Stimulated activated CD8-positive, alpha-beta memory T cell treated with anti-CD3 and anti-CD28 coated beads, Interleukin-15, amount 100 ng/mL, for 4 hours (primary cell): ENCODE measurements around the gene NT5C.
A peak's percentile ranks its signal among the peaks of the same experiment; 100 is the strongest.
"Not testable (repeated sequence)": the region's sequence is repeated elsewhere in the genome, so short reads cannot be mapped to it uniquely, and the experiment has no call there.

Source experiments
- DNase-seq, 2 donors: peaks; one replicate each; pipeline ENCODE4 v3.0.0-alpha.2; 2020; ENCODE audit warnings: low read depth in 2 of 2

The NT5C gene

DNA sequence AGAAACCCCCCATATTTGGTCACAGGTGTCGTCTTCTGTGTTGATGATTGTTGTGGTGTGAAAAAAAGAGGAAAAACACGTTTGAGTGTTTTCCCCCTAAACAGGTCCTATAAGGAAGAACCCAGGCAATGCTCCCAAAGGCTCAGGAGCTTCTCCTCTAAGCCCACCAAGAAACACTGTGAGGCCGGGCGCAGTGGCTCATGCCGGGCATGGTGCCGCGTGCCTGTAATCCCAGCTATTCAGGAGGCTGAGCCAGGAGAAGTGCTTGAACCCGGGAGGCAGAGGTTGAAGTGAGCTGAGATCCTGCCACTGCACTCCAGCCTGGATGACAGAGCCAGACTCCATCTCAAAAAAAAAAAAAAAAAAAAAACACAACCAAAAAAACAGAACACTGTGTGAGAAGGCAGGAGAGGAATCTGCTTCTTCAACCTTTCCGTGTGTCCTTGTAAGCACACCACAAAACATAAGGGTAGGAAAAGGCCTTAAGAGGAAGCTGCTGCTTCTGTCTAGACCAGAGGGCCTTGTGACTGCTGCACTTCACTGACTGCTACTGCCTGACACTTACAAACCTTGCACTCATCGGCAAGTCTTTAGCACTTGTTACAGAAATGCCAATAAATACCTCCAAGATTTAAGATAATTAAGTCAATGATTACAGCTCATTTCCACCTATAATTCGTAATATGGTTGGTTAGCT, 13.4 kb upstream of the NT5C start:
- no peak for DNase-seq

DNA sequence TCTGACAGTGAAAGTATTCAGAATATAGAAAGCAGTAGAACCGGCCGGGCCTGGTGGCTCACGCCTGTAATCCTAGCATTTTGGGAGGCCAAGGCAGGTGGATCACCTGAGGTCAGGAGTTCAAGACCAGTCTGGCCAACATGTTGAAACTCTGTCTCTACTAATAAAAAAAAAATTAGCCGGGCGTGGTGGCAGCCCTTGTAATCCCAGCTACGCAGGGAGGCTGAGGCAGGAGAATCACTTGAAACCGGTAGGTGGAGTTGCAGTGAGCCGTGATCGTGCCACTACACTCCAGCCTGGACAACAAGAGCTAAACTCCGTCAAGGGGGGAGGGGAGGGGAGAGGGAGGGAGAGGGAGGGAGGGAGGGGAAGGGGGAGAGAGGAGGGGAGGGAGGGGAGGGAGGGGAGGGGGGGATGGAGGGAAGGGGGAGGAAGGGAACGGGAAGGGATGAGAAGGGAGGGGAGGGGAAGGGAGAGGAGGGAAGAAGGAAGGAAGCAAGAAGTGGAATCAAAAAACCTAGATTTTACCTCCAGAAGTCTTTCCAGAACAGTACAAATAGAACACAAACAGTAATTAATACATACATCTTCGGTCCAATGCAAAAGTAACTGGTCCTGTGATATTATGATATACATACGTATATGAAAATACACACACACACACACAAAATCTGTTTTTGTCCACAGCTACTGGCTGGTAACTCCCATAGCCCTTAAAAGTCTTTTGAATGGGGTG, 10.9 kb upstream of the NT5C start:
- no peak for DNase-seq

DNA sequence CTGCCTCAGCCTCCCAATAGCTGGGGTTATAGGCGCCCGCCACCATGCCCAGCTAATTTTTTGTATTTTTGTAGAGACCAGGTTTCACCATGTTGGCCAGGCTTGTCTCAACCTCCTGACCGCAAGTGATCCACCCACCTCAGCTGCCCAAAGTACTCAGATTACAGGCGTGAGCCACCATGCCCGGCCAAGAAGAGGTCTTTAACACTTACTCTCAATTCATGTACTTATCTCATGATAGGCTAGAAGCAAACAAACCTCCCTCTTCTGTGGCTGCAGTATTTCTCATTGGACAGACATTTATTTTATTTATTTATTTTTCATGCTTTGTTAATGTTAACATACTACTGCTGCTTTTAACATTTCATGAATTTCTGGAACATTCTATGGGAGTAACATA, 7.0 kb upstream of the NT5C start:
- no peak for DNase-seq

DNA sequence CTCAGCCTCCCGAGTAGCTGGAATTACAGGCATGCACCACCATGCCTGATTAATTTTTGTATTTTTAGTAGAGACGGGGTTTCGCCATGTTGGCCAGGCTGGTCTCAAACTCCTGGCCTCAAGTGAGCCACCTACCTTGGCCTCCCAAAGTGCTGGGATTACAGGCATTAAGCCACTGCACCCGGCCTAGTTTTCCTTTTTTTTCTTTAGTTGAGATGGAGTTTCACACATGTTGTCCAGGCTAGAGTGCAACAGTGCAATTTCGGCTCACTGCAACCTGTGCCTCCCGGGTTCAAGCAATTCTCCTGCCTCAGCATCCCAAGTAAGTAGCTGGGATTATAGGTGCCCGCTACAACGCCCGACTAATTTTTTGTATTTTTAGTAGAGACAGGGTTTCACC, 6.2 kb upstream of the NT5C start:
- DNase-seq: not testable (repeated sequence)

DNA sequence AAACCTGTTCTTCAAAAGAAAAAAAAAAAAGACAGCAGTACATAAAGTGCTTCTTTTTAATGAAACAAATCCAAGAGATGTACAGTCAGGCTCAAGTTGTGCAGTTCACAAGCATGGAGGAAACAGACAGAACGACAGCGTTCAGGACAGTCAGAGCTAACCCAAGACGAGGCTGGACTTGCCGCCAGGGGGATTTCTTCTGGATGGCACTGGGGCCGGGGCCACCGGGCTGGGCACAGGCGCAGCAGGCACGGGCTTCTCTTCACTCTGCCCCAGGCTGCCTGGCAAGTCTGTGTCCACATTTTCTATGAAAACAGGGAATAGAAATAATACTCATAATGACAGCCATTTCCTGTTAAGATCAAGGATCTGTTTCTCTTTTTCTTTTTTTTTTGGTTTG, 4.4 kb upstream of the NT5C start:
- DNase-seq: no peak

DNA sequence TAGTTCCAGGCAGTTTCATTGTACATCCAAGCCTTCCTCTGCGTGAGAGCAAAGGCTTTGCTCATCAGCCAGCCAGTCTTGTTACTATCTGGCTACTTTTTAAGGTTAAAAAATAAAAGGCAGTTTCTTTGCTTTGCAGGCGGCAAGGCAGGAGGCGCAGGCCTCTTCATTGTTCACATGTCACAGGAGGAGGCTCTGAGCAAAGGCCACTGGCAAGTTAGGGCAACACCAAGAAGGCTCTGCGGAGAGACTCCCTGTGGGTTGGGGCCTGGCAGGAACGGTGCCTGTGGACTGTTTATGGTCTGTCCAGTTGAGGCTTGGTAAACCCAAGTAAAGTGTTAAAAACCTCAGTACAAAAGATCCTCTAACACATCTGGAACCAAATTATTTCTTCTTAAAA, 3.9 kb upstream of the NT5C start:
- DNase-seq: no peak

DNA sequence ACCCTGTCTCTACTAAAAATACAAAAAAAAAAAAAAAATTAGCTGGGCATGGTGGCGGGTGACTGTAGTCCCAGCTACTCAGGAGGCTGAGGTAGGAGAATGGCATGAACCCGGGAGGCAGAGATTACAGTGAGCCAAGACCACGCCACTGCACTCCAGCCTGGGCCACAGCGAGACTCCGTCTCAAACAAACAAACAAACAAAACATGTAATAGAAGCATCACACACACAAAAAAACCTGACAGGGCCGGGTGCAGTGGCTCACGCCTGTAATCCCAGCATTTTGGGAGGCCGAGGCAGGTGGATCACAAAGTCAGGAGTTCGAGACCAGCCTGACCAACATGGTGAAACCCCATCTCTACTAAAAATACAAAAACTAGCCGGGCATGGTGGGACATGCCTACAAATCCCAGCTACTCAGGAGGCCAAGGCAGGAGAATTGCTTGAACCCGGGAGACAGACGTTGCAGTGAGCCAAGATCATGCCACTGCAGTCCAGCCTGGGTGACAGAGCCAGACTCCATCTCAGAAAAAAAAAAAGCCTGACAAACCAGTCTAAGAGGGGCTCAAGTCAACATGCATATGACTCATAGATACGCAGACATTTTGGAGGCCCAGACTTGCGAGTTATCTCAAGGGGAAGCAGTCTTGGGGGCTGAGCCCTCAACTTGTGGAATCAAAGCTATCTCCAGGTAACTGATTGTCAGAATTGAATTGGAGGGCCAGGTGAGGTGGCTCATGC, 2.2 kb upstream of the NT5C start:
- not testable (repeated sequence) for DNase-seq

DNA sequence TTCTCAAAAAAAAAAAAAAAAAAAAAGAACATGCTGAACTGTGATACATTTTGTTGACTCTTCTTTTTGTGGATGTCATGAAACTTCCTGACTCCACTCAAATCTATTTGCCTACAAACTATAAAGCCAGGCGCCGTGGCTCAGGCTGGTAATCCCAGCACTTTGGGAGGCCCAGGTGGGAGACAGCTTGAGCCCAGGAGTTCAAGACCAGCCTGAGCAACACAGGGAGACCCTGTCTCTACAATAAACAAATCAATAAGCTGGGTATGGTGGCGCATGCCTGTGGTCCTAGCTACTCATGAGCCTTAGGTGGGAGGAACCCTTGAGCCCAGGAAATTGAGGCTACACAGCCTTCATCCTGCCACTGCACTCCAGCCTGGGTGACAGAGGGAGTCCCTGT, 1.5 kb upstream of the NT5C start:
- no peak for DNase-seq

DNA sequence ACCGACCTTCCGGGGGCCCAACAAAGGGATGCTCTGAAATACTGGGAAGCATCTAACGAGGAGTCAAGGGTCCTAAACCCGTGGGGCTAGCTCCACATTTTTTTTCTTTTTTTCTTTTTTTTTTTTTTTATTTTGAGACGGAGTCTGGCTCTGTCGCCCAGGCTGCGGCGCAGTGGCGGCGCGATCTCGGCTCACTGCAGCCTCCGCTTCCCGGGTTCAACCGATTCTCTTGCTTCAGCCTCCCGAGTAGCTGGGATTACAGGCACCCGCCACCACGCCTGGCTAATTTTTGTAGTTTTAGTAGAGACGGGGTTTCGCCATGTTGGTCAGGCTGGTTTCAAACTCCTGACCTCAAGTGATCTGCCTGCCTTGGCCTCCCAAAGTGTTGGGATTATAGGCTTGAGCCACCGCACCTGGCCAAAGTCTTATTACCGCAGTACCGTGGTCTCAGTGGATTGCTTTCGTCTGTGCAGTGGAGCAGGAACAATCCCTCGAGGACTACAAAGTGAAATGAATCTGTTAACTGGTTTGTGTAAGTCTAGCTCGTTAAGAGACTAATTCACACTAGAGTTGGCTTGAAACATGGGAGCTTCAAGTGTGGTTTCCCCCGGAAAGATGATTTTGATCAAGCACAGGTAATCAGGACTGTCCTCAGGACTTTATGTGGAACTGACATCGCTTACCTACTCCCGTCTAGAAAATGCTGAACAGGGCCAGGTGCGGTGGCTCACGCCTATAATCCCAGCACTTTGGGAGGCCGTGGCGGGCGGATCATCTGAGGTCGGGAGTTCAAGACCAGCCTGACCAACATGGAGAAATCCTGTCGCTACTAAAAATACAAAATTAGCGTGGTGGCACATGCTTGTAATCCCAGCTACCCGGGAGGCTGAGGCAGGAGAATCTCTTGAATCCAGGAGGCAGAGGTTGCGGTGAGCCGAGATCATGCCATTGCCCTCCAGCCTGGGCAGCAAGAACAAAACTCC, 767 bp upstream of the NT5C start:
- DNase-seq: not testable (repeated sequence)

DNA sequence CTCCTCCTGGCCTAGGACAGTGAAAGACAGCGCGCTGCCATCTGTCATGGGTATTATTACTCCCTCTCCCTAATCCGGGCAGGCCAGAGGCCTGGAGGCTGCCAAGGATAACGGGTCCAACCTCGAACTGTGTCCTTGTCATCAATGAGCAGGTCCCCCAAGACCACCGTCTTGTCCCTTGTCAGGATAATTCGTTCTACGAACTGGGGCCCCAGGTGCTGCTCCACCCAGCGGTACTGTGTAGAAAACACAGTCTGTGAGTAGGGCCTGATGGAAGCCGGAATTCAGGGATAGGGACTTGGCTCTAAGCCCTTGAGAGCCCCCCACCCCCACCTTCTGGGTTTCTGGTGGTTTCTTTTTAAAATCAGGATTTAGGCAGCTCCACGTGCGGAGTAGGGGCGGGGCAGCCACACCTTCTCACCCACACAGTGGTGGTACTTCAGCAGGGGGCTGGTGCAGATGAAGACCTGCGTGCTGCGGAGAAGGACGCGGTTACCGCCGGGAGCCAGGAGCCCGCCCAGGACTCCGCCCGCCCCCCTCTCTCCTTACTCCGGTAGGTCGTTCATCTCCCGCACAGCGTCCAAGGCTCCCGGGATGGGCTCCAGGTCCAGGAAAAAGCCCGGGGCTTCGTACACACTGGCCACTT, 787 bp downstream of the NT5C start:
- peak in 1 of 2 donors; percentile 27 for DNase-seq

DNA sequence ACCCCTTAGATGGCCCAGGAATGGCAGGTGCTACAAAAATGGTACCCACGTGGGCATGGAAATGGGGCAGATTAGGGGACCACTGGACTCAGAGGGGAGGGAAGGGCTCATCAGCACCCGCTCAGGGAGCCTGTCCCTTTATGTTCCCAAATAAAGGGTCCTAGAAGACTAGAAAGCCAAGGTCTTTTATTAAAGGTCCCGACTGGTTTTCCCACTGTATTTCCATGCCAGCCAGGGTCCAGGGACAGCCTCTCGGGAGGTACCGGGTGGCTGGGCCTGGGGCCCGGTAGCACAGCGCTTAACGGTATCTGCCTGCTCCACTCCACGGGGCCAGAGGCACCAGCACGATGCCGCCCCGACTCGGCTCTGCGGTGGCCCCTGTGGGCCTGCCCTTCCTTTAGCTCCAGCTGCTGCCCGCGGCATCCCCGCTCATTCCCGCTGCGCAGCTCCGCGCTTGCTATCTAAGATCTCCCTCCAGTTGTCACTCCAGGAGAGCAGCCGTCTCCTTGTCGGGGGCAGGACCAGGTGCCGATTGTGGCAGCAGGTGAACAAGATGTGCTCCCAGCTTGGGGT, 1.4 kb downstream of the NT5C start:
- DNase-seq: no peak

DNA sequence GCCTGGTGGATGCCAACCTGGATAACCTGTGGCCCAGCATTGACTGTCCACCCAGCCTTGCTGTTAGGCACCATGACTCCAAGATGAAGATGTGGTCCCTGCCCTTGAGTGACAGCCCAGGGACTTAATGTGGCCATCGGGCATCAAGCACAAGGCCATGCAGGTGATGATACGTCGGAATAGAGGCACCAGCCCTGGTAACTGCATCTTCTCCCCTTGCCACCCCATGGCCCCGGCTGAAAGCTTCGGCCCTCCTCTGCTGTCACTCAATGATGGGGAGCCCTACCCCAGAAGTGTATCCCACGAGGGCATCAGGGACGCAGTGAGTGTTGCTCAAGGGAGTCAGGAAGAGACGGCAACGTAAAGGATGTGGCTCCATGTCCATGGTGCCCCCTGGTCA, 2.0 kb downstream of the NT5C start:
- no peak for DNase-seq

DNA sequence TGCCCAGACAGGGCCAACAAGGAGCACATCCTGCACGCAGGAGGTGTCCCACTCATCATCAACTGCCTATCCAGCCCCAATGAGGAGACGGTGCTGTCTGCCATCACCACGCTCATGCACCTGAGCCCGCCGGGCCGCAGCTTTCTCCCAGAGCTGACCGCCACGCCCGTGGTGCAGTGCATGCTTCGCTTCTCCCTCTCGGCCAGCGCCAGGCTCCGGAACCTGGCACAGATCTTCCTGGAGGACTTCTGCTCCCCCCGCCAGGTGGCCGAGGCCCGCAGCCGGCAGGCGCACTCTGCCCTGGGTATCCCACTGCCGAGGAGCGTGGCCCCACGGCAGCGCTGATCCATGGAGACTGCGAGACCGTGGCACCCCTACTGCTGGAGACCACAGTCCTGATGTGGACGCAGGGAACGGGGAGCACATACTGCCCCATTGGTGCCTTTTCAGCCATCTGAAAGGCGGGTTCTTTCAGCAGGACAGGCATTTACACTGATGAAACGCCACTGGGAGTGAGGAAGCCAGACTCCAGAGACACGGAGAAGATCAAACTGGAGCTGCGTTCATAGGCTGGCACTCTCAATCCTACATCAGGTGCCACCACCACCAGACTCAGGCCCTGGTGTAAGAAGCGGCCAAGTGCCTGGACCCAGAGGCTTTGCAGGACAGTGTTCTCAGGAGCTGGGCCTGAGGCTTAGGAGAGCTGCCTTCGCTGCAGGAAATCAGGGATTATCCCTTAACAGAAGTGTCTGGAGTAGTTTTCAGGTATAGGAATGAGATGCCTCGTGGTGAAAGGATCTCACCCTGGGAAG, 2.6 kb downstream of the NT5C start:
- no peak for DNase-seq

DNA sequence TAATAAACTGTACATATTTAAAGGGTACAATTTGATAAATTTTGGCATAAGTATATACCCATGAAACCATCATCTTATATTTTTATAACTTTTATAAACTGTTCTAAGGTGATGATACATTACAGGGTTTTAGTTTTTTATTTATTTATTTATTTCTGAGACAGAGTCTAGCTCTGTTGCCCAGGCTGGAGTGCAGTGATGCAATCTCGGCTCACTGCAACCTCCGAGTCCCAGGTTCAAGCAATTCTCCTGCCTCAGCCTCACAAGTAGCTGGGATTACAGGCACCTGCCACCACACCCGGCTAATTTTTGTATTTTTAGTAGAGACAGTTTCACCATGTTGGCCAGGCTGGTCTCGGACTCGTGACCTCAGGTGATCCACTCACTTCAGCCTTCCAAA, 3.6 kb downstream of the NT5C start:
- not testable (repeated sequence) for DNase-seq

DNA sequence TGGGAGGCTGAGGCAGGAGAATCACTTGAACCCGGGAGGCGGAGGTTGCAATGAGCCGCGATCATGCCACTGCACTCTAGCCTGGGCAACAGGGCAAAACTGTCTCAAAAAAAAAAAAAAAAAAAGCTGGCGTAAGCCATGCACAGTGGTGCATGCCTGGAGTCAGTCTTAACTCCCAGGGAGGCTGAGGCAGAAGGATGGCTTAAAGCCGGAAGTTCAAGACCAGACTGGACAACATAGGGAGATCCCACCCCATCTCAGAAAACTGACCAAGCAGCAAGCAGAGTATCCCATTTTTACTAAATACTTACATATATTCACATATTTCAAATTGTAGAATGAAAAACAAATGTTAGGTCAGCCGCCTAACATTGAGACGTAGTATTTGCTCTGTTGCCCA, 4.6 kb downstream of the NT5C start:
- DNase-seq: no peak

DNA sequence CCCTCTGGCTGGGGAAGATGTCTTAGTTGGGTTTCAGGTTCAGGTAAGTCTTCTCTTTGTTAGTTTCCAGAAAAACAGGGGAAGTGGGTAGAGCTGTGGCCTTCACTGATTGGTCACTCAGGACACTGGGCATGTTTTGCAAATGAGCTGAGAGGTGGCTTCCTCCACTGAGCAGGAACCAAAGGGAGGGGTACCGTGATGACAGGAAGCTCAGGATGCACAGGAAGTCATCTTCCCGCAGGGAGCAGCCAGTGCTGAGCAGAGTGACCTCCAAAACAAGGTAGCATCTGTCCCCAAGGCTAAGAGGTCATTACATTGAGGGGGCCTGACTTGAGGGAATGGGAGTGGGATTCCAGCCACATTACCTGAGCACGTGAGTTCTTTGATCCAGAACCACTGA, 5.6 kb downstream of the NT5C start:
- DNase-seq: no peak

DNA sequence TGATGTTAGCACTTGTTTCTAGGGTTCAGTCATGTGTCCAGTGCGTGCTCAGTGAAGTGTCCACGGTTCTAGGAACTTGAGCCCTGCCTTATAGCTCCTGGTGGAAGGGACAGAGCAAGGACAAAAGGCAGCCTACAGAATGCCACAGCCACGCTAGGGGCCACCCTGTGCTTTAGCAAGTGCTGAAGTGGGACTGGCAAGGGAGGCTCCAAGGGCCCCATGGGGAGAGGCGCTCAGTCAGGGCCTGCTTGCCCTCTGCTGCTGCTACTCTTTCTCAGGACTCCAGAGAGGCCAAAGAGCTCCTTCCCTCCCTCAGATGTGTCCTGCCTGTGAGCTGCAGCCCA, 6.8 kb downstream of the NT5C start:
- no peak for DNase-seq

DNA sequence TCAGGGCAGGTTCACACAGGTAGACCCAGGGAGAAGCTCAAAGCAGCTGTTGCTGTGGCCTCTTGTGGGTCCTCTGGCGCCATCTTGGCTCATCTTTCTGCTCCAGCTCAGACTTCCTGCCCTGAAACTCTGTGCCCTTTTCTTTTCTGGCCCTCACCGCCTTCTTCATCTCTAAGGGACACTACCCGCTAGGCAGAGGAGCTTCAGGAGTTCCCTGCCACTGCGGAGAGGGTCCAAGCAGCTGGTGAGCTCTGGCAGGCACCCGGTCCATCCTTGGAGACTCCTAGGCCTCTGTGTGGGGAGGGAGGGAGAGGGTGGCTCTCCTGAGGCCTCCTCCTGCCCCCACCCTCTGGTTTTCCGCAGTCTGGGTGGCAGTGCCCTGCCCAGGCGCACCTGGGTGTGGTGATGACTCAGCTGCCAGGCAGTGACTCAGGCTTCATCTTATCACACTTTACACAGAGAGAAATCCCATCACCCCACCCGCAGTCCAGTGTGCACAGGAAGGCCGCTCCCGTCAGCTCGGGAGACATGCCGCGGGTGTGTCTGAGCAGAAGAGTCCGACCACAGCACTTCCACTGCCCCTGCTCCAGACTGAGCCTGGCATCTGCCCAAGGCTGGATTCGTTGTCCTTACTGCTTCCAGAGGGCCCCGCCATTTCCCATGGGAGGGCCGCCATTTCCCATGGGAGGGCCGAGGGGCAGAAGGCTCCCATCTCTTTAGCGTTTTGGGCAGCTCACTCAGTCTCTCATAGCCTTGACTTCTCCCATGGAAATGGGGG, 7.3 kb downstream of the NT5C start:
- DNase-seq: peak; percentile 35 to 61

DNA sequence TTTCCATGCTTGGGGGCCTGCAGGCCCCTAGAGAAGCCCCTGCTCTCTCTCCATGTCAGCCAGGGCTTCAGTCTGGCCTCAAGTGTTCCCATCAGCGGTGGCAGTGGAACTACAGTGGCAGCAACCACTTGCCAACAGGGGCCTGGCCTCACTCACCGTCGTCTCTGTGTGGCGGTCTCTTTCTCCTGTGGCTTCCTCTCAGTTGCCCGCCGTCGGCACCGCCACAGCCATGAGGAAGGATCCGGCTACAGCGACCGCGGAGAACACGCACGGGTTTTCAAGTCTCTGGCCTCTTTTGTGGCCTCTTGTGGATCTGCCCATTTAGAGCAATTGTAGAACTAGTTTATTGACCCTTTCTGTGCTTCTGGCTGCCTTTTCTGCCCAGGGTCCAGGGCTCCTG, 13.2 kb downstream of the NT5C start:
- no peak for DNase-seq
